Measurements from ENCODE around the gene THAP5.

Gene THAP5

GRCh38 chr7:108528183-108528712 is 41.3 kb downstream of the THAP5 start:
- no peak for DNase-seq

- no peak for DNase-seq
These were observed 42.8 kb downstream of the THAP5 start for GRCh38 chr7:108526768-108527017.

GRCh38 chr7:108525985-108526767 is 43.3 kb downstream of the THAP5 start, which contains the start of gene PNPLA8:
Gene PNPLA8 (minus strand): TSS chr7:108526135. CDS start chr7:108515491, 10,644 bp downstream.
- DNase-seq, result peak; percentile 100

GRCh38 chr7:108525327-108525984 is 44.0 kb downstream of the THAP5 start:
- DNase-seq, result peak; percentile 84

GRCh38 chr7:108522780-108523179 is 46.7 kb downstream of the THAP5 start:
- DNase-seq, result no peak

- no peak for DNase-seq
These were observed 51.6 kb downstream of the THAP5 start for GRCh38 chr7:108517951-108518350.

GRCh38 chr7:108515630-108516029 is 53.9 kb downstream of the THAP5 start:
- DNase-seq, result peak; percentile 83

- DNase-seq, result no peak
These were observed 54.5 kb downstream of the THAP5 start for GRCh38 chr7:108515013-108515412.

Data from inflammatory macrophage treated with lipopolysaccharide for 4 hours (primary cell).